GM23248 (cell line): Measurements from ENCODE around the gene MRAS.

Experiments used
- EZH2 ChIP-seq: fragments of 200-600 bp; sonication (generic); IDR thresholded peaks from 2 replicates; pipeline ENCODE4 v1.6.1; 2018; ENCODE audit warnings: antibody characterized with exemption, mild to moderate bottlenecking; ENCODE audit not compliant: insufficient read depth, poor library complexity, severe bottlenecking
- EZH2phosphoT487 ChIP-seq: fragments of 200-600 bp; sonication (generic); IDR thresholded peaks from 2 replicates; pipeline ENCODE4 v1.6.1; 2018; ENCODE audit warnings: antibody characterized with exemption, moderate library complexity, mild to moderate bottlenecking, low read depth; ENCODE audit not compliant: insufficient read depth

GRCh38 chr3:138373736-138374094, 25.3 kb downstream of the MRAS start:
- TF ChIP-seq EZH2 (no peak), EZH2phosphoT487 (no peak)
